ENCODE measurements around the gene PPIB. TPM values are rescaled to one million over a fixed set of nuclear protein-coding genes. Genes with fewer than 3 reads are reported as not detected.

The PPIB gene
- total and polyA plus RNA-seq, 2 experiments from 2014 or later, result 398 to 870 TPM

DNA sequence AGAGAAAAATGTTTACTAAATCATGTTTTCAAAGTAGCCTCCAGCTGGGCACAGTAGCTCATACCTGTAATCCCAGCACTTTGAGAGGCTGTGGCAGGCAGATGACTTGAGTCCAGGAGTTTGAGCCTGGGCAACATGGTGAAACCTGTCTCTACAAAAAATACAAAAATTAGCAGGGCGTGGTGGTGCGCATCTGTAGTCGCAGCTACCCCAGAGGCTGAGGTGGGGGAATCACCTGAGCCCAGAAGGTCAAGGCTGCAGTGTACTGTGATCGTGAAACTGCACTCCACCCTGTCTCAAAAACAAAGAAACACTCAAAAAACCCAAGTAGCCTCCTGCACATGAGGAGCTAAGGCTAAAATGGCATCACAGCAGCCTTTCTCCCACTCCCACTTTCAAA lies 1.6 kb upstream of the PPIB start:
- Histone ChIP-seq H2AFZ (no peak overlapping the region), H4K20me1 (replicated peaks; ENCODE audit: insufficient read depth) (peaks cover 15% of the 10 kb centered on the region), H3K27ac (ENCODE audit: low read depth) (0 out of 2 replicates have a peak overlapping the region, but pooled peaks have one; percentile 39), H3F3A (replicated peaks; ENCODE audit: low read depth) (peaks cover 14% of the 10 kb centered on the region; the same call in 1 of the 2 replicates), H3K4me1 (ENCODE audit: insufficient read depth) (peaks cover 25% of the 10 kb centered on the region), H3K4me2 (no peak overlapping the region), H3K9me2 (ENCODE audit: insufficient read depth) (no peaks in the 10 kb centered on the region), H3K79me2 (replicated peaks; ENCODE audit: insufficient read depth) (peaks cover 21% of the 10 kb centered on the region), H3K4me3 (no peak overlapping the region), H3K27me3 (ENCODE audit: insufficient read depth) (no peaks in the 10 kb centered on the region), H3K36me3 (ENCODE audit: insufficient read depth) (peaks cover 14% of the 10 kb centered on the region)
- no peak overlapping the region for H3K27ac Mint-ChIP-seq
- peaks cover 19% of the 10 kb centered on the region for H3K36me3 Mint-ChIP-seq (ENCODE audit: low read depth)
- ATAC-seq (no peak), DNase-seq (ENCODE audit: low spot score) (no peak)
- peaks cover 2% of the 10 kb centered on the region for H3K27me3 Mint-ChIP-seq (ENCODE audit: insufficient read depth, low read depth, poor library complexity)
- H3K4me1 Mint-ChIP-seq, result peaks cover 24% of the 10 kb centered on the region
- no peaks in the 10 kb centered on the region for H3K9me3 Mint-ChIP-seq
- TF ChIP-seq, protein P1, sequence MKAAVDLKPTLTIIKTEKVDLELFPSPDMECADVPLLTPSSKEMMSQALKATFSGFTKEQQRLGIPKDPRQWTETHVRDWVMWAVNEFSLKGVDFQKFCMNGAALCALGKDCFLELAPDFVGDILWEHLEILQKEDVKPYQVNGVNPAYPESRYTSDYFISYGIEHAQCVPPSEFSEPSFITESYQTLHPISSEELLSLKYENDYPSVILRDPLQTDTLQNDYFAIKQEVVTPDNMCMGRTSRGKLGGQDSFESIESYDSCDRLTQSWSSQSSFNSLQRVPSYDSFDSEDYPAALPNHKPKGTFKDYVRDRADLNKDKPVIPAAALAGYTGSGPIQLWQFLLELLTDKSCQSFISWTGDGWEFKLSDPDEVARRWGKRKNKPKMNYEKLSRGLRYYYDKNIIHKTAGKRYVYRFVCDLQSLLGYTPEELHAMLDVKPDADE (IDR thresholded peaks at IDR 0.05), result no peak
- TF ChIP-seq STAT1 (IDR thresholded peaks at IDR 0.05; ENCODE audit: unreplicated experiment) (no peak), ZNF331 (CRISPR knock-in tag; IDR thresholded peaks at IDR 0.05; ENCODE audit: low read depth) (no peak), NANOG (IDR thresholded peaks at IDR 0.05; ENCODE audit: borderline replicate concordance) (no peak), EZH2phosphoT487 (IDR thresholded peaks at IDR 0.05; ENCODE audit: unreplicated experiment) (no peak), EZH2 (IDR thresholded peaks at IDR 0.05; ENCODE audit: low read depth, unreplicated experiment) (no peak)
- H3K4me3 Mint-ChIP-seq, result no peak overlapping the region

DNA sequence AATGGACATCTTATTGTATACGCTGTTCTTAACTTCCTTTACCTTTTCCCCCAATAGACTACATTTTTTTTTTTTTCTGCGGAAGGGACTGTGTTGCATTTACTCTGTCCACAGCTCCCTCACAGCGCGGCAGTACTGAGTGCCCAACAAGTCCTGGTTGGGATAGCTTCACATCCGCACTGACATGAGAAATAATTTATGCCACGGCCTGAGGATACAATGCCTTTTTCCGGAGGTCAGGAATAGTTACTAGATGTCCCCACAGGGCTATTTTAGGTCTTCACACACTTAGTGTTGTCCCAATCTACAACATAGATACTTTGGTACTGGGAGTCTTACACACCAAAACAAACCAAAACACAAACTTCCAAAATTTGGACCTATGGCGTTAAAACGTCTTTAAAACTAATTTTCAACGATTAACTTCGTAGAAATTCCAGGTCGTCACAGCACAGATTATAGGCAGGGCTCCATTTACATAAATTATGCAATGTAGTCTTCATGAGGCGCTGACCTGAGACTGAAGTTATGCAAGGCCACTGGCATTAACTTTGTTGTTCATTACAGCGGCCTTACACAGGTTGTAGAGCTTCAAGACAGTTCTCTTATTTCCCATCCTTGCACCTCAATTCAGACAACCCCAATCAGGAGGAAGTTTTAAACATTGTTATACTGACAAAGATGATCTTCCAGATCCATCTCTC lies 989 bp upstream of the PPIB start:
- Histone ChIP-seq H3K4me1 (ENCODE audit: insufficient read depth) (peaks cover 25% of the 10 kb centered on the region), H3K27me3 (ENCODE audit: insufficient read depth) (no peaks in the 10 kb centered on the region), H3K36me3 (ENCODE audit: insufficient read depth) (peaks cover 18% of the 10 kb centered on the region), H3K79me2 (replicated peaks; ENCODE audit: insufficient read depth) (peaks cover 21% of the 10 kb centered on the region), H3K9me2 (ENCODE audit: insufficient read depth) (no peaks in the 10 kb centered on the region), H4K20me1 (replicated peaks; ENCODE audit: insufficient read depth) (peaks cover 10% of the 10 kb centered on the region), H3K4me2 (peak overlapping the region; percentile 80), H3K4me3 (peak overlapping the region; percentile 68), H3F3A (replicated peaks; ENCODE audit: low read depth) (peaks cover 14% of the 10 kb centered on the region; the same call in 1 of the 2 replicates), H2AFZ (peak overlapping the region; percentile 94), H3K27ac (ENCODE audit: low read depth) (peak overlapping the region; percentile 81; the same call in 1 of the 2 replicates)
- H3K27me3 Mint-ChIP-seq (ENCODE audit: insufficient read depth, low read depth, poor library complexity), result peaks cover 2% of the 10 kb centered on the region
- DNase-seq (ENCODE audit: low spot score), result peak; percentile 33
- H3K27ac Mint-ChIP-seq, result peak overlapping the region; percentile 81
- no peaks in the 10 kb centered on the region for H3K9me3 Mint-ChIP-seq
- H3K36me3 Mint-ChIP-seq (ENCODE audit: low read depth), result peaks cover 25% of the 10 kb centered on the region
- H3K4me3 Mint-ChIP-seq, result peak overlapping the region; percentile 70
- H3K4me1 Mint-ChIP-seq, result peaks cover 24% of the 10 kb centered on the region
- peak; percentile 7 for ATAC-seq
- TF ChIP-seq, protein P1 (IDR thresholded peaks at IDR 0.05), result no peak
- TF ChIP-seq EZH2phosphoT487 (IDR thresholded peaks at IDR 0.05; ENCODE audit: unreplicated experiment) (no peak), POLR2AphosphoS5 (IDR thresholded peaks at IDR 0.05; ENCODE audit: low read depth) (no peak), ZNF114 (CRISPR knock-in tag; IDR thresholded peaks at IDR 0.05) (no peak), NANOG (IDR thresholded peaks at IDR 0.05; ENCODE audit: borderline replicate concordance) (no peak)
- TF ChIP-seq, protein P2, sequence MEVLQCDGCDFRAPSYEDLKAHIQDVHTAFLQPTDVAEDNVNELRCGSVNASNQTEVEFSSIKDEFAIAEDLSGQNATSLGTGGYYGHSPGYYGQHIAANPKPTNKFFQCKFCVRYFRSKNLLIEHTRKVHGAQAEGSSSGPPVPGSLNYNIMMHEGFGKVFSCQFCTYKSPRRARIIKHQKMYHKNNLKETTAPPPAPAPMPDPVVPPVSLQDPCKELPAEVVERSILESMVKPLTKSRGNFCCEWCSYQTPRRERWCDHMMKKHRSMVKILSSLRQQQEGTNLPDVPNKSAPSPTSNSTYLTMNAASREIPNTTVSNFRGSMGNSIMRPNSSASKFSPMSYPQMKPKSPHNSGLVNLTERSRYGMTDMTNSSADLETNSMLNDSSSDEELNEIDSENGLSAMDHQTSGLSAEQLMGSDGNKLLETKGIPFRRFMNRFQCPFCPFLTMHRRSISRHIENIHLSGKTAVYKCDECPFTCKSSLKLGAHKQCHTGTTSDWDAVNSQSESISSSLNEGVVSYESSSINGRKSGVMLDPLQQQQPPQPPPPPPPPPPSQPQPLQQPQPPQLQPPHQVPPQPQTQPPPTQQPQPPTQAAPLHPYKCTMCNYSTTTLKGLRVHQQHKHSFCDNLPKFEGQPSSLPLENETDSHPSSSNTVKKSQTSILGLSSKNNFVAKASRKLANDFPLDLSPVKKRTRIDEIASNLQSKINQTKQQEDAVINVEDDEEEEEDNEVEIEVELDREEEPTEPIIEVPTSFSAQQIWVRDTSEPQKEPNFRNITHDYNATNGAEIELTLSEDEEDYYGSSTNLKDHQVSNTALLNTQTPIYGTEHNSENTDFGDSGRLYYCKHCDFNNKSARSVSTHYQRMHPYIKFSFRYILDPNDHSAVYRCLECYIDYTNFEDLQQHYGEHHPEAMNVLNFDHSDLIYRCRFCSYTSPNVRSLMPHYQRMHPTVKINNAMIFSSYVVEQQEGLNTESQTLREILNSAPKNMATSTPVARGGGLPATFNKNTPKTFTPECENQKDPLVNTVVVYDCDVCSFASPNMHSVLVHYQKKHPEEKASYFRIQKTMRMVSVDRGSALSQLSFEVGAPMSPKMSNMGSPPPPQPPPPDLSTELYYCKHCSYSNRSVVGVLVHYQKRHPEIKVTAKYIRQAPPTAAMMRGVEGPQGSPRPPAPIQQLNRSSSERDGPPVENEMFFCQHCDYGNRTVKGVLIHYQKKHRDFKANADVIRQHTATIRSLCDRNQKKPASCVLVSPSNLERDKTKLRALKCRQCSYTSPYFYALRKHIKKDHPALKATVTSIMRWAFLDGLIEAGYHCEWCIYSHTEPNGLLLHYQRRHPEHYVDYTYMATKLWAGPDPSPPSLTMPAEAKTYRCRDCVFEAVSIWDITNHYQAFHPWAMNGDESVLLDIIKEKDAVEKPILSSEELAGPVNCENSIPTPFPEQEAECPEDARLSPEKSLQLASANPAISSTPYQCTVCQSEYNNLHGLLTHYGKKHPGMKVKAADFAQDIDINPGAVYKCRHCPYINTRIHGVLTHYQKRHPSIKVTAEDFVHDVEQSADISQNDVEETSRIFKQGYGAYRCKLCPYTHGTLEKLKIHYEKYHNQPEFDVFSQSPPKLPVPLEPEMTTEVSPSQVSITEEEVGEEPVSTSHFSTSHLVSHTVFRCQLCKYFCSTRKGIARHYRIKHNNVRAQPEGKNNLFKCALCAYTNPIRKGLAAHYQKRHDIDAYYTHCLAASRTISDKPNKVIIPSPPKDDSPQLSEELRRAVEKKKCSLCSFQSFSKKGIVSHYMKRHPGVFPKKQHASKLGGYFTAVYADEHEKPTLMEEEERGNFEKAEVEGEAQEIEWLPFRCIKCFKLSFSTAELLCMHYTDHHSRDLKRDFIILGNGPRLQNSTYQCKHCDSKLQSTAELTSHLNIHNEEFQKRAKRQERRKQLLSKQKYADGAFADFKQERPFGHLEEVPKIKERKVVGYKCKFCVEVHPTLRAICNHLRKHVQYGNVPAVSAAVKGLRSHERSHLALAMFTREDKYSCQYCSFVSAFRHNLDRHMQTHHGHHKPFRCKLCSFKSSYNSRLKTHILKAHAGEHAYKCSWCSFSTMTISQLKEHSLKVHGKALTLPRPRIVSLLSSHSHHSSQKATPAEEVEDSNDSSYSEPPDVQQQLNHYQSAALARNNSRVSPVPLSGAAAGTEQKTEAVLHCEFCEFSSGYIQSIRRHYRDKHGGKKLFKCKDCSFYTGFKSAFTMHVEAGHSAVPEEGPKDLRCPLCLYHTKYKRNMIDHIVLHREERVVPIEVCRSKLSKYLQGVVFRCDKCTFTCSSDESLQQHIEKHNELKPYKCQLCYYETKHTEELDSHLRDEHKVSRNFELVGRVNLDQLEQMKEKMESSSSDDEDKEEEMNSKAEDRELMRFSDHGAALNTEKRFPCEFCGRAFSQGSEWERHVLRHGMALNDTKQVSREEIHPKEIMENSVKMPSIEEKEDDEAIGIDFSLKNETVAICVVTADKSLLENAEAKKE (CRISPR knock-in tag; IDR thresholded peaks at IDR 0.05), result no peak
- TF ChIP-seq, protein P3, sequence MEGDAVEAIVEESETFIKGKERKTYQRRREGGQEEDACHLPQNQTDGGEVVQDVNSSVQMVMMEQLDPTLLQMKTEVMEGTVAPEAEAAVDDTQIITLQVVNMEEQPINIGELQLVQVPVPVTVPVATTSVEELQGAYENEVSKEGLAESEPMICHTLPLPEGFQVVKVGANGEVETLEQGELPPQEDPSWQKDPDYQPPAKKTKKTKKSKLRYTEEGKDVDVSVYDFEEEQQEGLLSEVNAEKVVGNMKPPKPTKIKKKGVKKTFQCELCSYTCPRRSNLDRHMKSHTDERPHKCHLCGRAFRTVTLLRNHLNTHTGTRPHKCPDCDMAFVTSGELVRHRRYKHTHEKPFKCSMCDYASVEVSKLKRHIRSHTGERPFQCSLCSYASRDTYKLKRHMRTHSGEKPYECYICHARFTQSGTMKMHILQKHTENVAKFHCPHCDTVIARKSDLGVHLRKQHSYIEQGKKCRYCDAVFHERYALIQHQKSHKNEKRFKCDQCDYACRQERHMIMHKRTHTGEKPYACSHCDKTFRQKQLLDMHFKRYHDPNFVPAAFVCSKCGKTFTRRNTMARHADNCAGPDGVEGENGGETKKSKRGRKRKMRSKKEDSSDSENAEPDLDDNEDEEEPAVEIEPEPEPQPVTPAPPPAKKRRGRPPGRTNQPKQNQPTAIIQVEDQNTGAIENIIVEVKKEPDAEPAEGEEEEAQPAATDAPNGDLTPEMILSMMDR (conservative IDR thresholded peaks at IDR 0.05; ENCODE audit: low read depth in 2 of 2), result no peak
